HUDEP-2 (cell line): ENCODE measurements around the gene CAND1.
"Not testable (repeated sequence)": the region's sequence is repeated elsewhere in the genome, so short reads cannot be mapped to it uniquely, and the experiment has no call there.

ENCODE experiments used
- DNase-seq, 76 experiments: peaks; one replicate each; lab custom pipeline; 2025; ENCODE audit not compliant: unreplicated experiment in 76 of 76; lab: John Stamatoyannopoulos, UW

The CAND1 gene

GRCh38 chr12:67338426-67338825, 69.3 kb downstream of the CAND1 start:
- no peak for DNase-seq

GRCh38 chr12:67339530-67339929, 70.4 kb downstream of the CAND1 start:
- DNase-seq: no peak

- DNase-seq: not testable (repeated sequence)
Measured at GRCh38 chr12:67341086-67341485, 71.9 kb downstream of the CAND1 start.

- no peak for DNase-seq
Measured at GRCh38 chr12:67344979-67345710, 76.0 kb downstream of the CAND1 start.

GRCh38 chr12:67348683-67349082, 79.5 kb downstream of the CAND1 start:
- no peak for DNase-seq

GRCh38 chr12:67352682-67353081, 83.5 kb downstream of the CAND1 start:
- no peak for DNase-seq

- DNase-seq: no peak
Measured at GRCh38 chr12:67354322-67354721, 85.2 kb downstream of the CAND1 start.

GRCh38 chr12:67354966-67355365, 85.8 kb downstream of the CAND1 start:
- DNase-seq: no peak

- peak in 16 of 76 experiments; percentile 1 to 54 (median 8) for DNase-seq
Measured at GRCh38 chr12:67355428-67356379, 86.5 kb downstream of the CAND1 start.

- no peak for DNase-seq
Measured at GRCh38 chr12:67356380-67356774, 87.2 kb downstream of the CAND1 start.

GRCh38 chr12:67357376-67358125, 88.4 kb downstream of the CAND1 start:
- no peak for DNase-seq

- DNase-seq: no peak
Measured at GRCh38 chr12:67358781-67359338, 89.7 kb downstream of the CAND1 start.

GRCh38 chr12:67362526-67362925, 93.4 kb downstream of the CAND1 start:
- peak in 1 of 76 experiments; percentile 1 for DNase-seq

GRCh38 chr12:67364228-67364627, 95.1 kb downstream of the CAND1 start:
- DNase-seq: no peak

GRCh38 chr12:67365131-67365530, 96.0 kb downstream of the CAND1 start:
- DNase-seq: no peak

- DNase-seq: no peak
Measured at GRCh38 chr12:67367843-67368242, 98.7 kb downstream of the CAND1 start.
